DND-41 (cell line): ENCODE results near the gene CIBAR2.

Experiments
- ATAC-seq: fragments of 200-7000 bp; cut with Tn5 transposase; 3 replicates; pipeline ENCODE4 v1.9.1; 2021; ENCODE audit warnings: low read depth; ENCODE audit not compliant: insufficient read depth
- DNase-seq: peaks from one replicate; pipeline ENCODE4 v3.0.0-alpha.2; 2020
- H2AFZ ChIP-seq: 2 replicates; pipeline ENCODE4 v1.6.0; 2012; ENCODE audit warnings: low read depth, low read length
- H3K27ac ChIP-seq: 2 replicates; pipeline ENCODE4 v1.5.1; 2012; ENCODE audit warnings: low read length, inconsistent platforms
- H3K27me3 ChIP-seq: fragments of 200-600 bp; sonication (generic); 2 replicates; pipeline ENCODE4 v1.6.0; 2012; ENCODE audit warnings: low read length, mild to moderate bottlenecking, inconsistent platforms; ENCODE audit not compliant: insufficient read depth, poor library complexity
- H3K36me3 ChIP-seq: 2 replicates; pipeline ENCODE4 v1.5.1; 2012; ENCODE audit warnings: low read length, inconsistent platforms; ENCODE audit not compliant: insufficient read depth
- H3K4me1 ChIP-seq: 2 replicates; pipeline ENCODE4 v1.5.1; 2012; ENCODE audit warnings: mild to moderate bottlenecking, low read length; ENCODE audit not compliant: insufficient read depth
- H3K4me2 ChIP-seq: 2 replicates; pipeline ENCODE4 v1.6.0; 2012; ENCODE audit warnings: mild to moderate bottlenecking, moderate library complexity, low read length, inconsistent platforms; ENCODE audit not compliant: insufficient read depth
- H3K4me3 ChIP-seq, 2 experiments: fragments of 200-600 bp in 1 of 2; shearing (Covaris generic) in 1 of 2; 2 replicates each; pipeline ENCODE4 v1.5.1; 2012 to 2016; ENCODE audit warnings: inconsistent platforms in 2 of 2, low read length in 2 of 2, mild to moderate bottlenecking in 2 of 2, low read depth in 1 of 2, moderate library complexity in 1 of 2
- H3K79me2 ChIP-seq: 2 replicates; pipeline ENCODE4 v1.6.0; 2012; ENCODE audit warnings: low read length, inconsistent platforms; ENCODE audit not compliant: insufficient read depth
- H3K9ac ChIP-seq: 2 replicates; pipeline ENCODE4 v1.6.0; 2012; ENCODE audit warnings: low read depth, mild to moderate bottlenecking, inconsistent platforms, low read length, moderate library complexity
- H3K9me3 ChIP-seq: 2 replicates; pipeline ENCODE4 v1.5.1; 2012; ENCODE audit warnings: low read length, moderate library complexity, mild to moderate bottlenecking, inconsistent platforms; ENCODE audit not compliant: insufficient read depth, severe bottlenecking
- H4K20me1 ChIP-seq: 2 replicates; pipeline ENCODE4 v1.6.0; 2012; ENCODE audit warnings: low read length; ENCODE audit not compliant: insufficient read depth
- CTCF ChIP-seq: IDR thresholded peaks from 2 replicates; pipeline ENCODE4 v1.5.1; 2012; ENCODE audit warnings: borderline replicate concordance, low read length, moderate library complexity, mild to moderate bottlenecking; ENCODE audit not compliant: poor library complexity, severe bottlenecking; ENCODE audit errors: extremely low read depth
- EZH2 ChIP-seq: IDR thresholded peaks from 3 replicates; pipeline ENCODE4 v1.6.1; 2012; ENCODE audit warnings: borderline replicate concordance, low read depth, mild to moderate bottlenecking, moderate library complexity, low read length, inconsistent platforms; ENCODE audit not compliant: severe bottlenecking

Gene CIBAR2

GRCh38 chr16:85141491-85142128, 29.3 kb upstream of the CIBAR2 start:
- Histone ChIP-seq H3K4me3 (no peak overlapping the region), H3K4me2 (no peak overlapping the region), H3K36me3 (no peaks in the 10 kb centered on the region), H2AFZ (no peak overlapping the region), H3K9me3 (no peaks in the 10 kb centered on the region), H3K27ac (no peak overlapping the region), H3K79me2 (no peaks in the 10 kb centered on the region), H3K4me1 (no peaks in the 10 kb centered on the region), H3K9ac (no peak overlapping the region), H3K27me3 (peaks cover 10% of the 10 kb centered on the region), H4K20me1 (peaks cover 5% of the 10 kb centered on the region; the same call in 1 of the 2 replicates)
- TF ChIP-seq EZH2: no peak
- TF ChIP-seq CTCF: no peak
- DNase-seq (no peak), ATAC-seq (no peak)

GRCh38 chr16:85140455-85141012, 28.3 kb upstream of the CIBAR2 start:
- no peak for DNase-seq
- Histone ChIP-seq H3K27me3 (peaks cover 14% of the 10 kb centered on the region), H3K9ac (no peak overlapping the region), H3K4me2 (no peak overlapping the region), H2AFZ (no peak overlapping the region), H3K27ac (no peak overlapping the region), H3K4me1 (no peaks in the 10 kb centered on the region), H3K79me2 (no peaks in the 10 kb centered on the region), H3K4me3 (no peak overlapping the region), H3K9me3 (no peaks in the 10 kb centered on the region), H3K36me3 (no peaks in the 10 kb centered on the region), H4K20me1 (peaks cover 5% of the 10 kb centered on the region; the same call in 1 of the 2 replicates)
- no peak for TF ChIP-seq EZH2
- TF ChIP-seq CTCF: no peak
- ATAC-seq: no peak

- Histone ChIP-seq H3K4me2 (no peak overlapping the region), H3K36me3 (no peaks in the 10 kb centered on the region), H2AFZ (no peak overlapping the region), H3K4me1 (no peaks in the 10 kb centered on the region), H3K79me2 (no peaks in the 10 kb centered on the region), H4K20me1 (peaks cover 5% of the 10 kb centered on the region; the same call in 1 of the 2 replicates), H3K9ac (no peak overlapping the region), H3K27me3 (peaks cover 14% of the 10 kb centered on the region), H3K4me3 (no peak overlapping the region), H3K27ac (no peak overlapping the region), H3K9me3 (no peaks in the 10 kb centered on the region)
- DNase-seq: no peak
- ATAC-seq: no peak
- TF ChIP-seq EZH2 (no peak), CTCF (no peak)
Observed at GRCh38 chr16:85139881-85140339, 27.6 kb upstream of the CIBAR2 start.
